PC-3 (cell line): Measurements from ENCODE around the gene DAAM1. TPM values are rescaled to one million over a fixed set of nuclear protein-coding genes. Genes with fewer than 3 reads are reported as not detected.
A peak's percentile ranks its signal among the peaks of the same experiment; 100 is the strongest.

Source experiments
- ATAC-seq: fragments of 200-7000 bp; cut with Tn5 transposase; 2 replicates; pipeline ENCODE4 v1.9.1; 2020; ENCODE audit warnings: mild to moderate bottlenecking, moderate library complexity
- BruUV-seq: library from RNA; stranded (reverse); fragments of 400-500 nt; replicated peaks from 2 replicates; lab custom pipeline; 2021; lab: Mats Ljungman, UMichigan
- CTCF ChIA-PET: fragments of 300-600 bp; sonication (Branson Sonifier 250); formaldehyde crosslinking; loops from one replicate; lab custom pipeline; 2022; ENCODE audit warnings: antibody characterized with exemption; lab: Charles Lee
- POLR2A ChIA-PET: fragments of 300-600 bp; sonication (Branson Sonifier 250); formaldehyde crosslinking; loops from one replicate; lab custom pipeline; 2022; ENCODE audit warnings: antibody characterized with exemption; ENCODE audit not compliant: unreplicated experiment; lab: Charles Lee
- DNase-seq: peaks from one replicate; pipeline ENCODE4 v3.0.0-alpha.2; 2015
- H2AFZ ChIP-seq: fragments of 300-600 bp; sonication (generic); 2 replicates; pipeline ENCODE4 v1.6.0; 2016; ENCODE audit warnings: antibody characterized with exemption, low read length
- H3F3A ChIP-seq: fragments of 300-600 bp; sonication (generic); one replicate; pipeline ENCODE4 v1.6.0; 2017; ENCODE audit warnings: antibody characterized with exemption, low read length, control low read depth, mild to moderate bottlenecking; ENCODE audit not compliant: unreplicated experiment
- H3K27ac ChIP-seq: fragments of 300-600 bp; sonication (generic); 2 replicates; pipeline ENCODE4 v1.5.1; 2016; ENCODE audit warnings: mild to moderate bottlenecking, low read length
- H3K27me3 ChIP-seq: fragments of 300-600 bp; sonication (generic); 2 replicates; pipeline ENCODE4 v1.6.1; 2016; ENCODE audit warnings: low read length, mixed read lengths
- H3K36me3 ChIP-seq: fragments of 300-600 bp; sonication (generic); 2 replicates; pipeline ENCODE4 v1.6.1; 2016; ENCODE audit warnings: low read depth, mixed run types, low read length, mixed read lengths
- H3K4me1 ChIP-seq: fragments of 300-600 bp; sonication (generic); 2 replicates; pipeline ENCODE4 v1.5.1; 2016; ENCODE audit warnings: low read length; ENCODE audit not compliant: insufficient read depth
- H3K4me2 ChIP-seq: fragments of 300-600 bp; sonication (generic); 2 replicates; pipeline ENCODE4 v1.6.0; 2016; ENCODE audit warnings: low read length
- H3K4me3 ChIP-seq: fragments of 300-600 bp; sonication (generic); 2 replicates; pipeline ENCODE4 v1.5.1; 2016; ENCODE audit warnings: mild to moderate bottlenecking, low read length, mixed read lengths
- H3K79me2 ChIP-seq: fragments of 300-600 bp; sonication (generic); 2 replicates; pipeline ENCODE4 v1.6.1; 2017; ENCODE audit warnings: low read length, mixed read lengths
- H3K9ac ChIP-seq: fragments of 300-600 bp; sonication (generic); 2 replicates; pipeline ENCODE4 v1.6.0; 2016; ENCODE audit warnings: mild to moderate bottlenecking, low read length
- H3K9me2 ChIP-seq: fragments of 300-600 bp; sonication (generic); replicated peaks from 2 replicates; pipeline ENCODE4 v1.6.1; 2016; ENCODE audit warnings: mixed run types, low read length, mixed read lengths
- H3K9me3 ChIP-seq: fragments of 300-600 bp; sonication (generic); 2 replicates; pipeline ENCODE4 v1.6.1; 2016; ENCODE audit warnings: low read length, mixed read lengths
- H4K20me1 ChIP-seq: fragments of 300-600 bp; sonication (generic); 2 replicates; pipeline ENCODE4 v1.6.1; 2016; ENCODE audit warnings: low read length, mixed read lengths
- EZH2 ChIP-seq: fragments of 300-600 bp; sonication (generic); IDR thresholded peaks from one replicate; pipeline ENCODE4 v1.6.1; 2017; ENCODE audit warnings: antibody characterized with exemption, mild to moderate bottlenecking, low read length; ENCODE audit not compliant: unreplicated experiment
- EZH2phosphoT487 ChIP-seq: fragments of 300-600 bp; sonication (generic); IDR thresholded peaks from 2 replicates; pipeline ENCODE4 v1.6.1; 2018; ENCODE audit warnings: mild to moderate bottlenecking, antibody characterized with exemption, low read length, borderline replicate concordance
- intact Hi-C: fragments of 100-400 bp; cut with micrococcal nuclease; formaldehyde crosslinking; loops from 2 replicates; pipeline ENCODE4 v1.9.0; 2023
- total RNA-seq: library from RNA; depleted of rRNA; stranded (reverse); fragments of >200 nt; gene quantifications from 2 replicates; pipeline ENCODE4 v1.2.3, GENCODE V29; 2014
- TF ChIP-seq, protein P1 (sequence below): fragments of 300-600 bp; sonication (generic); conservative IDR thresholded peaks from 2 replicates; pipeline ENCODE4 v1.5.1; 2017; ENCODE audit warnings: antibody characterized with exemption, low read depth, mild to moderate bottlenecking, low read length

Gene DAAM1
- total RNA-seq, 1 experiment from 2014 or later, result 32.7 TPM

DNA sequence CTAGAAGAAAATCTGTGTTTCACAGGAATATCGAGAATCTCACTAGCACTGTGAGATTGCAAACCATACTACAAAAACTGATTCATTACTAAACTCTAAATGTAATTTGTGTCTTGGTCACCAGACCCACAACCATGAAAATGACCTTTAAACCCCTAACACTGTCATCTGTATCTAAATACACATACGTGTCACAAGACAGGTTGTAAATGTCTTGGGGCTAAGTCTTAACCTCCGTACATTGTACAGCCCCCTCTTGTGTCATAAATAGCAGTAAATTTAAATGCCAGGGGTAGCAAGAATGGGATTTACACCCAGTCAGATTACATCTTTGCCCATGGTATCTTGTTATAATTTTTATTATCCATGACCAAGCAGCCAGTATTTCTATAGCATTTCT, 159.4 kb downstream of the DAAM1 start:
- DNase-seq, result no peak
- no peaks in the 10 kb centered on the region for H3K27me3 ChIP-seq
- peaks cover 8% of the 10 kb centered on the region; the same call in 1 of the 2 replicates for H3K36me3 ChIP-seq
- no peak for ATAC-seq
- H3F3A ChIP-seq, result peaks cover 4% of the 10 kb centered on the region
- H3K9me3 ChIP-seq, result no peaks in the 10 kb centered on the region
- no peak overlapping the region for H3K9ac ChIP-seq
- H4K20me1 ChIP-seq, result no peaks in the 10 kb centered on the region
- H3K79me2 ChIP-seq, result no peaks in the 10 kb centered on the region
- no peaks in the 10 kb centered on the region for H3K9me2 ChIP-seq
- H3K4me1 ChIP-seq, result peaks cover 12% of the 10 kb centered on the region
- BruUV-seq, result no TSS peak
- no peak overlapping the region for H3K4me3 ChIP-seq
- CTCF ChIA-PET, result no interaction called here
- no peak for TF ChIP-seq EZH2phosphoT487
- TF ChIP-seq EZH2, result no peak
- TF ChIP-seq, protein P1, sequence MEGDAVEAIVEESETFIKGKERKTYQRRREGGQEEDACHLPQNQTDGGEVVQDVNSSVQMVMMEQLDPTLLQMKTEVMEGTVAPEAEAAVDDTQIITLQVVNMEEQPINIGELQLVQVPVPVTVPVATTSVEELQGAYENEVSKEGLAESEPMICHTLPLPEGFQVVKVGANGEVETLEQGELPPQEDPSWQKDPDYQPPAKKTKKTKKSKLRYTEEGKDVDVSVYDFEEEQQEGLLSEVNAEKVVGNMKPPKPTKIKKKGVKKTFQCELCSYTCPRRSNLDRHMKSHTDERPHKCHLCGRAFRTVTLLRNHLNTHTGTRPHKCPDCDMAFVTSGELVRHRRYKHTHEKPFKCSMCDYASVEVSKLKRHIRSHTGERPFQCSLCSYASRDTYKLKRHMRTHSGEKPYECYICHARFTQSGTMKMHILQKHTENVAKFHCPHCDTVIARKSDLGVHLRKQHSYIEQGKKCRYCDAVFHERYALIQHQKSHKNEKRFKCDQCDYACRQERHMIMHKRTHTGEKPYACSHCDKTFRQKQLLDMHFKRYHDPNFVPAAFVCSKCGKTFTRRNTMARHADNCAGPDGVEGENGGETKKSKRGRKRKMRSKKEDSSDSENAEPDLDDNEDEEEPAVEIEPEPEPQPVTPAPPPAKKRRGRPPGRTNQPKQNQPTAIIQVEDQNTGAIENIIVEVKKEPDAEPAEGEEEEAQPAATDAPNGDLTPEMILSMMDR, result no peak
- no peak overlapping the region for H3K27ac ChIP-seq
- intact Hi-C loops, result no loop called here
- no peak overlapping the region for H2AFZ ChIP-seq
- H3K4me2 ChIP-seq, result no peak overlapping the region
- POLR2A ChIA-PET, result no interaction called here

DNA sequence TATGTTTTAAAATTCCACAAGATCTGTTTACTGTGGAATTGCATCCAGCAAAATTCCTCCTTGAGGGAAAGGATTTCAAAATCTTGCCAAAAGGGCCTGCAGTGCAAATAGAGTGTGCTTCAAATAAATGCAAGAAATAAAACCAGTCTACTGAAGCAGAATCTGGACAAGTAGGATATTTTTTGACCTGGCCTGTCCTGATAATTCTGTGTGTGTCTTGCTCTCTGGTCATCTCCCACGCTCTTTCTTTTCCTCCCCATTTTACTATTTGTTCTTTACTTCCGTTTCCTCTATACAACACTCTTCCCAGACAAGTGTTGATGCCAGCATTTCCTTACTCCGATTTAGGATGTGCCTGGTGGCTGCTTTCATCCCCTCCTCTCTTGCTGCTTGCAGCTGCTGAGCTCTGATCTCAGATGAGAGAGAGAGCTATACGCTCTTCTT, 160.8 kb downstream of the DAAM1 start:
- peaks cover 1% of the 10 kb centered on the region for H3K4me1 ChIP-seq
- no peak overlapping the region for H3K27ac ChIP-seq
- no peaks in the 10 kb centered on the region for H3F3A ChIP-seq
- BruUV-seq, result no TSS peak
- POLR2A ChIA-PET, result no interaction called here
- H3K36me3 ChIP-seq, result peaks cover 8% of the 10 kb centered on the region; the same call in 1 of the 2 replicates
- CTCF ChIA-PET, result no interaction called here
- H3K79me2 ChIP-seq, result no peaks in the 10 kb centered on the region
- H3K4me3 ChIP-seq, result no peak overlapping the region
- no peaks in the 10 kb centered on the region for H3K9me2 ChIP-seq
- no peak overlapping the region for H3K4me2 ChIP-seq
- no peak overlapping the region for H2AFZ ChIP-seq
- no peaks in the 10 kb centered on the region for H4K20me1 ChIP-seq
- DNase-seq, result no peak
- no peak for ATAC-seq
- no peaks in the 10 kb centered on the region for H3K27me3 ChIP-seq
- TF ChIP-seq, protein P1, result no peak
- TF ChIP-seq EZH2phosphoT487, result no peak
- TF ChIP-seq EZH2, result no peak
- no peak overlapping the region for H3K9ac ChIP-seq
- no peaks in the 10 kb centered on the region for H3K9me3 ChIP-seq
- intact Hi-C loops, result no loop called here

DNA sequence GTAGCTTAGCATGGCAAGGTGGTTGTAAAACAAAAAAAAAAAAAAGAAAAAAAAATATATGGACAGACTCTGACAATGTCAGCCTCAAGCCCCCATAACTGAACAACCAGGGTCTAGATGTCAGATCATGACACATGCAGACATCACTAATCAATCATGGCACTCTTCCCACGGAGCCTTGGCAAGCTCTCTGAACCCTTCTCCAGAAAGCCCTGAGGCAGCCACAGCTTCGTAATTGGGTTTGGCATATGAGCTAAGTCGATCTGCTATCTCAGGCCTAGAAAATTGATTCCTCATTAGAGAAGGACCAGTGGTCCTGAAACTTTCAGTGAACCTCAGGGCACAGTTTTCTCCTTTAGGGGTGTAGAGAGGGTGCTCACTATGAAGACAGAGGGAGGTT, 164.5 kb downstream of the DAAM1 start:
- intact Hi-C loops, result no loop called here
- Histone ChIP-seq H3K36me3 (peaks cover 4% of the 10 kb centered on the region; the same call in 1 of the 2 replicates), H3K79me2 (no peaks in the 10 kb centered on the region), H3K27me3 (no peaks in the 10 kb centered on the region), H3F3A (no peaks in the 10 kb centered on the region), H3K4me1 (peaks cover 23% of the 10 kb centered on the region), H3K9ac (no peak overlapping the region), H3K27ac (no peak overlapping the region), H3K4me3 (no peak overlapping the region), H4K20me1 (no peaks in the 10 kb centered on the region), H3K9me3 (no peaks in the 10 kb centered on the region), H2AFZ (no peak overlapping the region), H3K4me2 (no peak overlapping the region), H3K9me2 (no peaks in the 10 kb centered on the region)
- BruUV-seq, result no TSS peak
- no peak for ATAC-seq
- CTCF ChIA-PET, result no interaction called here
- TF ChIP-seq EZH2 (no peak), EZH2phosphoT487 (no peak)
- TF ChIP-seq, protein P1, result no peak
- DNase-seq, result peak; percentile 56
- POLR2A ChIA-PET, result interaction anchor here (0.6 kb wide), 2 partner anchors 11 to 46 kb away, joined by 3 to 6 read pairs; no protein-coding TSS in a partner anchor
